IPS DF 6.9 (cell line): ENCODE measurements around the gene TNFRSF18.

ENCODE experiments used
- DNase-seq: peaks from one replicate; pipeline ENCODE4 v3.0.0-alpha.2; 2013; ENCODE audit warnings: low read depth, low spot score
- H3K27ac ChIP-seq: one replicate; pipeline ENCODE4 v1.5.1; 2013; ENCODE audit warnings: low read length, control low read depth
- H3K27me3 ChIP-seq: 2 replicates; pipeline ENCODE4 v1.6.1; 2013; ENCODE audit warnings: mild to moderate bottlenecking, low read length; ENCODE audit not compliant: control insufficient read depth, insufficient read depth
- H3K36me3 ChIP-seq: 2 replicates; pipeline ENCODE4 v1.6.1; 2013; ENCODE audit warnings: low read length; ENCODE audit not compliant: control insufficient read depth, insufficient read depth
- H3K4me1 ChIP-seq: 2 replicates; pipeline ENCODE4 v1.6.1; 2013; ENCODE audit warnings: low read length; ENCODE audit not compliant: control insufficient read depth, insufficient read depth
- H3K4me3 ChIP-seq: 2 replicates; pipeline ENCODE4 v1.5.1; 2013; ENCODE audit warnings: mild to moderate bottlenecking, low read length
- H3K9me3 ChIP-seq: 2 replicates; pipeline ENCODE4 v1.6.1; 2013; ENCODE audit warnings: low read length, inconsistent platforms; ENCODE audit not compliant: control insufficient read depth, insufficient read depth
- WGBS: extraction: QIAGEN DNeasy Blood & Tissue Kit; methylation state at CpG from one replicate; pipeline ENCODE4 v1.1.7; 2013; ENCODE audit warnings: mixed read lengths, missing lambda C conversion rate; ENCODE audit not compliant: insufficient read length, insufficient coverage; 5-methylcytosine and 5-hydroxymethylcytosine counted together

TNFRSF18 gene

GRCh38 chr1:1167398-1167821, 39.0 kb downstream of the TNFRSF18 start:
- no peaks in the 10 kb centered on the region for H3K27me3 ChIP-seq
- no peak overlapping the region for H3K4me3 ChIP-seq
- no CpG with 5 or more reads among the region's 20 CpGs for WGBS

GRCh38 chr1:1166642-1167397, 39.6 kb downstream of the TNFRSF18 start:
- Histone ChIP-seq H3K9me3 (no peaks in the 10 kb centered on the region), H3K27me3 (no peaks in the 10 kb centered on the region), H3K36me3 (no peaks in the 10 kb centered on the region; the same call in 1 of the 2 replicates), H3K4me1 (peaks cover 29% of the 10 kb centered on the region), H3K27ac (no peak overlapping the region), H3K4me3 (no peak overlapping the region)
- DNase-seq: no peak
- WGBS: no CpG with 5 or more reads among the region's 44 CpGs

More at GRCh38 chr1:1167398-1167821, 39.0 kb downstream of the TNFRSF18 start:
- DNase-seq: no peak
- H3K27ac ChIP-seq: no peak overlapping the region
- H3K4me1 ChIP-seq: peaks cover 25% of the 10 kb centered on the region
- H3K9me3 ChIP-seq: no peaks in the 10 kb centered on the region
- no peaks in the 10 kb centered on the region; the same call in 1 of the 2 replicates for H3K36me3 ChIP-seq

DNA sequence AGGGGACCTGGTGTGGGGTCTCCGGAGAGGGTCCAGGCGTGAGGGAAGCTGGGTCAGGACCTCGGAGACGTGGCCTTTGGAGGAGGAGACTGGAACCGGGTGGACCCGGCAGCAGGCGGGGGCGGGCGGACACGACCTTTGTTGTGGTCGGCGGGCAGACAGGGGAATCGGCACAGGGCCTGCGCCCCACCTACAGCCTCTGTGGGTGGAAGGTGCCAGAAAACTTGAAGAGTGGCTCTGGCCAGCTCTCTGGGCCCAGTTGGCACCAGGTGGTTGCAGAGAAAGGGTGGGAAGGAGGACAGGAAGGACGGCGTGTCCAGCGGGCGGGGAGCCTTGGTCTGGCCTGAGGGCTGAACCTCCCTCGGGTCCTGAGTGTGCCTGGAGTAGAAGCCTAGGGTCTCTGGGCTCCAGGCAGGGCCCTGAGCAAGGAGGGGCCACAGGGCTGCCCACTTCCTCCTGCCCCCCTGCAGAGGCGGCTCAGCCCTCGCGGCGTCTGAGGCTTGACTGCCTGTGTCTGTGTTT, 40.4 kb downstream of the TNFRSF18 start:
- no peaks in the 10 kb centered on the region for H3K9me3 ChIP-seq
- no peak overlapping the region for H3K27ac ChIP-seq
- DNase-seq: no peak
- H3K36me3 ChIP-seq: no peaks in the 10 kb centered on the region; the same call in 1 of the 2 replicates
- H3K4me3 ChIP-seq: no peak overlapping the region
- no peaks in the 10 kb centered on the region for H3K27me3 ChIP-seq
- WGBS: no CpG with 5 or more reads among the region's 23 CpGs
- H3K4me1 ChIP-seq: peaks cover 31% of the 10 kb centered on the region

GRCh38 chr1:1165485-1165884, 40.9 kb downstream of the TNFRSF18 start:
- Histone ChIP-seq H3K27ac (no peak overlapping the region), H3K4me1 (peaks cover 30% of the 10 kb centered on the region), H3K9me3 (no peaks in the 10 kb centered on the region), H3K27me3 (no peaks in the 10 kb centered on the region), H3K36me3 (no peaks in the 10 kb centered on the region; the same call in 1 of the 2 replicates), H3K4me3 (no peak overlapping the region)
- WGBS: no CpG with 5 or more reads among the region's 12 CpGs
- DNase-seq: no peak

DNA sequence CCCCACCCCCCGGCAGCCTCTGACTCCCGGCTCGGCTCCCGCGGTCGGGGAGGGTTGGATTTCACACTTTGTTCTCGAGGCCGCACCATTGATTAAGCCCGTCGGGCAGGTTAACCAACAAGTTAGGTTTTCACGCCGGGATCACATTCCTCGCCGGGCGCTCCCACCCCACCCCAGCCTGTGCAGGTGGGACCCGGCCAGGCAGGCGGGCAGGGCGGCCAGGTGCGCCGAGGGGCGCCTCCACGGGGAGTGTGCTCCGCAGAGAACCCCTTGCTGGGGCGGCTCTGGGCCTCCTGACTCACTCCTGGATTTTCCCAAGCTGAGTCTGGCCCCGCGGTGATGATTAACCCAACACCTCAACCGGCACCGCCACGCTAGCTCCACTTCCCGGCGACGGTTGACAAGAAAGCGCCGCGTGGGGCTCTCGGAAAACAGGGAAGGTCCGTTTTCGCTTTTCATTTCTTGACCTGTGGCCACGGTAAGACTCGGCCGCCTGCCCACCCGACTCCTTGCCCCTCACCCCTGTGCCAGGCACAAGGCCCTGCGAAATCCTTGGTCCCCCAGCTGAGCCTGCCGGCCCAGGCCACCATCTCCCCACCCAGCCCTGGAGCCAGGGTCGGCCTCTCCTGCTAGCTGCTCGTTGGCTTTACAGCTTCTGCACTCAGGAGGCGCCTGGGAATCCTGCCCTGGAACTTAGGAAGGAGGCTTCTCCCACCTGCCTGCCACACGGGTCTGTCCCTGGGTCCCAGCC, 41.5 kb downstream of the TNFRSF18 start:
- H3K36me3 ChIP-seq: no peaks in the 10 kb centered on the region; the same call in 1 of the 2 replicates
- peaks cover 28% of the 10 kb centered on the region for H3K4me1 ChIP-seq
- H3K4me3 ChIP-seq: no peak overlapping the region
- H3K9me3 ChIP-seq: no peaks in the 10 kb centered on the region
- H3K27me3 ChIP-seq: no peaks in the 10 kb centered on the region
- WGBS: no CpG with 5 or more reads among the region's 48 CpGs
- no peak for DNase-seq
- H3K27ac ChIP-seq: no peak overlapping the region

DNA sequence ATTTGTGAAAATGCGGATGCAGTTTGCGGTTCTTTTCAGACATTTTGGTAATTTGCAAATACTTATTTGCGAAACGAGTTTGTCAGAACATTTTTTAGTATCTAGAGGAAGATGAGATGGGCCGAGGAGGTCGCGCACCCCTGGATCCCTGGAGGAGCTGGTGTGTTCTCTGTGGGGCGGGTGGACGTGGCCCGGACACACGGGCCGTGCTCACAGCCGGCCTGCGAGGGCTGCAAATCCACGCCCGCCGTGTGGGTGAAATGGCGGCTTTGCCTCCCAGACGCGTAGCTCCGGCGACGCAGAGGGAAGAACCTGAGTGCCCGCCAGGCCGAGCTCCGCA, 42.1 kb downstream of the TNFRSF18 start:
- Histone ChIP-seq H3K9me3 (no peaks in the 10 kb centered on the region), H3K27ac (no peak overlapping the region), H3K4me1 (peaks cover 25% of the 10 kb centered on the region), H3K27me3 (no peaks in the 10 kb centered on the region), H3K4me3 (no peak overlapping the region), H3K36me3 (no peaks in the 10 kb centered on the region; the same call in 1 of the 2 replicates)
- no CpG with 5 or more reads among the region's 26 CpGs for WGBS
- DNase-seq: no peak

- Histone ChIP-seq H3K4me3 (no peak overlapping the region), H3K36me3 (no peaks in the 10 kb centered on the region; the same call in 1 of the 2 replicates), H3K9me3 (no peaks in the 10 kb centered on the region), H3K27ac (no peak overlapping the region), H3K27me3 (no peaks in the 10 kb centered on the region), H3K4me1 (peaks cover 25% of the 10 kb centered on the region)
- WGBS: no CpG with 5 or more reads among the region's 33 CpGs
- no peak for DNase-seq
Observed at GRCh38 chr1:1163538-1164070, 42.8 kb downstream of the TNFRSF18 start.

- WGBS: no CpG with 5 or more reads among the region's 73 CpGs
- Histone ChIP-seq H3K9me3 (no peaks in the 10 kb centered on the region), H3K36me3 (no peaks in the 10 kb centered on the region; the same call in 1 of the 2 replicates), H3K4me3 (peak overlapping the region; percentile 18; the same call in 1 of the 2 replicates), H3K4me1 (peaks cover 27% of the 10 kb centered on the region), H3K27ac (no peak overlapping the region), H3K27me3 (no peaks in the 10 kb centered on the region)
- no peak for DNase-seq
Observed at GRCh38 chr1:1162597-1163537, 43.5 kb downstream of the TNFRSF18 start.

GRCh38 chr1:1161683-1162079, 44.7 kb downstream of the TNFRSF18 start:
- no peak overlapping the region for H3K27ac ChIP-seq
- H3K27me3 ChIP-seq: no peaks in the 10 kb centered on the region
- no peak for DNase-seq
- no peak overlapping the region for H3K4me3 ChIP-seq
- H3K4me1 ChIP-seq: peaks cover 27% of the 10 kb centered on the region
- no peaks in the 10 kb centered on the region for H3K9me3 ChIP-seq
- WGBS: no CpG with 5 or more reads among the region's 17 CpGs
- H3K36me3 ChIP-seq: no peaks in the 10 kb centered on the region; the same call in 1 of the 2 replicates
